HK-2 (cell line): ENCODE measurements around the gene DSCAML1.

ENCODE experiments used
- DNase-seq: peaks from one replicate; pipeline ENCODE4 v3.0.0-alpha.2; 2018; ENCODE audit not compliant: unreplicated experiment

Gene DSCAML1

GRCh38 chr11:117547195-117547850 is 249.7 kb downstream of the DSCAML1 start:
- DNase-seq = no peak

DNA sequence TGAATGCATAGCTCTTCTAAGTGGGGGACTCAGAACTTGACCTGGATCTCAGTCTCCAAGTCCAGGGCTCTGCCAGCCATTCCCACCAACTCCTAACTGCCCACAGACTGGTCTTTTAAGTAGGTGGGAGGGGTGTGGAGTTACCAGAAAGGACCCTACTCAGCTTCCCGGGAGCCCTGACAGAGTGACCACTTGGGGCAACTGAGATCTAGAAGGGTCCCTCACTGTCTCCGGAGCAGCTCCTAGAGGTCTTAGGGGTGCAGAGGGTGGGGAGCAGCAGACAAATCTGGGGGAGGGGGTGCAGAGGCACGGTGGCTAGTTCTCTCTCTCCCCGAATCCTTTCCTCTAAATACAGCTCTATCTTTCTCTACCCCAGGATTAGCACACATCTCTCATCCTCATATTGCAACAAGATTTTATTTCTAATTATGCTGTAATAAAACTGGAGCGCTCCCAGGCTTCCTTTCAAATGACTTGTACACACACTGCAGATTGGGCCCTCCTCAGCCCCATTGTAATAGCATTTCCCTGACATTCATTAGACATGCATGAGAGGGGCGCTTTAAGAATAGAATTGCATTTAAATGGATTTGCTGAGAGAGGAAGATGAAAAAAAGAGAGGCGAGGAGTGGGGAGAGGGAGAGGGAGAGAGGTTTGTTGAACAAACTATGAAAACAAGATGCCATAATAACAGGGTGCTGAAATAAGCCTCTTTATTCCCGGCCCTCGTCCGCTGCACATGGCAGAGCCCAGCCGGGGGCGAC is 250.4 kb downstream of the DSCAML1 start:
- DNase-seq = no peak

- no peak for DNase-seq
Measured at GRCh38 chr11:117545706-117546105, 251.3 kb downstream of the DSCAML1 start.

GRCh38 chr11:117544130-117544800 is 252.8 kb downstream of the DSCAML1 start:
- DNase-seq = no peak

DNA sequence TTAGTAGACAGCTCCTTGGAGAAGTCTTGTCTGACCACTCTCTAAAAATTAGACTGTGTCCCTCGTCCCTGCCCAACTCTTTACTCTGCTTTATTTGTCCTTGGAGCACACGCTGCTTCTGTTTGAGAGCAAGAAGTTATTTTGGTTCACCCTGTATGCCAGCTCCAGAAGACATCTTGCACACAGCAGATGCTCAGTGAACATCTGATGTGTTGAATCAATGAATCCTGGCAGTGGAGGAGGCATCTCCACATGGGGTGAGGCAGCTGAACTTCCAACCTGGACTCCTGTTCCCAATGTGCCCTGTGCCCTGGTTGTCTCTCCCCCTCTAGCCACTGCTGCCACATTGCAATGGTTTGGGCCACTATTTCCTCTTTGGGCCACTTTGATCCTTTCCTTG is 255.8 kb downstream of the DSCAML1 start:
- no peak for DNase-seq

GRCh38 chr11:117538263-117539135 is 258.5 kb downstream of the DSCAML1 start:
- DNase-seq = no peak

- no peak for DNase-seq
Measured at GRCh38 chr11:117535850-117536411, 261.1 kb downstream of the DSCAML1 start.

GRCh38 chr11:117535201-117535849 is 261.7 kb downstream of the DSCAML1 start:
- no peak for DNase-seq

- DNase-seq = no peak
Measured at GRCh38 chr11:117532568-117532967, 264.4 kb downstream of the DSCAML1 start.

DNA sequence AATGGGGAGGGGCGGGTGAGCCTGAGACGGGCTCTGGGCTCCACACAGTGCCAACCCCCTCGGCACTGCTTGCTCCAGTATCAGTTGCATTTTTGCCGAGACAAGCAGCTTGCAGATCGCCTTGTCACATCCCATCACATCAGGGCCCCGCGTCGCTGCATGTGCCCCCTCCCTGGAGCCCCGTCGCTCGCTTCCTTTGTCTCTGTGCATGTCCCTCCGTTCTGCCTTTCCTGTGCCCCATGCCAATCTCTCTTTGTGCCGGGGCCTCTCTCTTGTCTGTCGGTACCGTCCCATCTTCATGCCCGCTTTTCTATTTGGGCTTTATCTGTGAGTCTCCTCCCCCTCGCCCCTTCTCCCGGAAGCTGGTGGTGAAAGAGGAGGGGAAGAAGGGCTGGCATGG is 267.2 kb downstream of the DSCAML1 start:
- DNase-seq = no peak

- DNase-seq = no peak
Measured at GRCh38 chr11:117528097-117528721, 268.8 kb downstream of the DSCAML1 start.

DNA sequence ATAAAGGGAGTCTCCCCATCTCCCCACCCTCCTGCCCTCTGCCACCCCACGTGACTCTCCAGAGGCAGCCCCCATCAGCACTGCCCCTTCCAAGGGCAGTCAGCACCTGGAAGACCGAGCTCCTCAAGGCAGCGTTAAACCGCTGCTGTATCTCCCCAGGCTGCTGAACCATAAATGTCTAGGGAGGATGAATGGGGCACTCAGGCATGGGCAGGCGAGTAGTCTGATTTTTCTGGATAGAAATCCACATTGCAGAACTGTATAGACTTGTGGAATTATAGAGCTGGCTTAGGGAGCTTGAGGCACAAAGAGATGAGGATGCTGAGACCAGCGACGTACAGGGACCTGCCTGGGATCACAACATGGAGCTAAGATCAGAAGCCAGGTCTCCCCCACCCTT is 269.7 kb downstream of the DSCAML1 start:
- no peak for DNase-seq

- no peak for DNase-seq
Measured at GRCh38 chr11:117525866-117526542, 271.0 kb downstream of the DSCAML1 start.

GRCh38 chr11:117524468-117525183 is 272.4 kb downstream of the DSCAML1 start:
- no peak for DNase-seq

DNA sequence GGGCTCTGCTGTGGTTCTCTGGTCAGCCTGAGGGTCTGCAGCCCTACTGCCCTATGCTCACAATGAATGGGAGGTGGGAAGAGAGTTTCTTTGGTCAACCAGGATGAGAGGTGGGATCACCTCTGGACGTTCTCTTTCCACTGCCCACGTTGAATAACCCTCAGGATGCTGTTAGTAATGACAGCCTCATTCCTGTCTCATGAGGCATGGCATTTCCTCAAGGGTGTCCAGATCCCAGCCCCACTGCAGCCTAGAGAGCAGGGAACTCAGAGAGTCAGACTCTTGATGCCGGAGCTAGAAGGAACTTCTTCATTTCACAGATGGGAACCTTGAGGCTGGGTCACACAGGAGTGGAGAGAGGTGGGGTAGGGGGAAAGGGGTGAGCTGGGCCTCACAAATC is 273.3 kb downstream of the DSCAML1 start:
- peak; percentile 33 for DNase-seq

DNA sequence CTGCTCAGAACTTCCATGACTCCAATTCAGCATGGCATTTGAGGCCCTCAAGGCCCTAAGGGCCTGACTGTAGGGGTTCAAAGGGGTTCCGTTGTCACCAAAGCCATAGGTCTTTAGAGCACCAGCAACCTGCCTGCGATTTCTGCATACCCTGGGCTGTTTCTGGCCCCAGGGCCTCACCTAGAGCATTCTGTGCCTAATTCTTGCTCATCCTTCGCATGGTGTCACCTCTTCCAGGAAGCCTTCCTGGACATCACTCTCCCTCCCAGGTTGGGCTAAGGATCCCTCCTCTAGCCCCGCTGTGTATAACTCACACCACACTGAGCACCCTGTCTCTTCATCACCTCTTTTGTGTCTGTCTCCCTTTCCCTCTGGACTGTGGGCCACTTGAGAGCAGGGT is 275.0 kb downstream of the DSCAML1 start:
- no peak for DNase-seq

DNA sequence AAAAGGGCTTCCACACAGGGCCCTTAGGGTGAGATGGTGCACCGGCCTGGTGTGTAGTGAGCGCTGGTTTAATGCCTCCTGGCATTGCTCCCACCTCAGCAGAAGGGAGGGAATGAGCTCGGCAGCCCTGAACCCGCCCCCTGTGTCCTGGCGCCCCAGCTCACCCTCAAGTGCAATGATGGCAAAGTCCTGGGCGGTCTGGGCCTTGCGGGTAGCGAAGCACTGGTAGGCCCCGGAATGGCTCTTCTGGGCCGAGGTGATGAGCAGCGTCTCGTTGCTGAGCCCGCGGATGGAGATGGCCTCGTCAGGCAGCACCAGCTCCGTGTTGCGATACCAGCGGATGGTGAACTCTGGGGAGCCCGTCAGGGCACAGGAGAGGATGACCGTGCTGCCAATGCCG is 276.1 kb downstream of the DSCAML1 start:
- no peak for DNase-seq

- no peak for DNase-seq
Measured at GRCh38 chr11:117520201-117520600, 276.8 kb downstream of the DSCAML1 start.

GRCh38 chr11:117519590-117519989 is 277.4 kb downstream of the DSCAML1 start:
- peak; percentile 26 for DNase-seq
